Adrenal gland (tissue), 12 donors: ENCODE data around the gene SESTD1. TPM values are rescaled to one million over a fixed set of nuclear protein-coding genes. Genes with fewer than 3 reads are reported as not detected.

ENCODE experiments used
- DNase-seq, 7 donors: peaks; one replicate each; pipeline ENCODE4 v3.0.0-alpha.2; 2019 to 2020
- H3K27ac ChIP-seq, 5 donors: fragments of 200-600 bp; sonication (generic) in 4 of 5; 1 replicate in 3 of 5; 2 replicates in 2 of 5; pipeline versions ENCODE4 v1.5.1 to v1.8.0; 2016 to 2020; ENCODE audit warnings: mild to moderate bottlenecking in 1 of 5
- H3K27me3 ChIP-seq: fragments of 200-600 bp; 2 replicates; pipeline ENCODE4 v1.8.0; 2021
- H3K36me3 ChIP-seq, 2 donors: fragments of 200-600 bp; replicated peaks in 1 of 2; 1 replicate in 1 of 2; 2 replicates in 1 of 2; pipeline versions ENCODE4 v1.5.1 to v1.8.0; 2018 to 2022
- H3K4me1 ChIP-seq, 2 donors: fragments of 200-600 bp; replicated peaks in 1 of 2; 1 replicate in 1 of 2; 2 replicates in 1 of 2; pipeline versions ENCODE4 v1.5.1 to v1.8.0; 2018 to 2021
- H3K4me3 ChIP-seq, 4 donors: fragments of 200-600 bp; sonication (generic) in 3 of 4; one replicate each; pipeline ENCODE4 v1.5.1; 2016 to 2018
- H3K9me3 ChIP-seq, 3 donors: fragments of 200-600 bp; sonication (generic) in 1 of 3; replicated peaks in 1 of 3; 1 replicate in 2 of 3; 2 replicates in 1 of 3; pipeline versions ENCODE4 v1.5.1 to v1.8.0; 2016 to 2021
- POLR2A ChIP-seq, 2 donors: fragments of 450-650 bp; IDR thresholded peaks; one replicate each; pipeline ENCODE4 v1.6.1; 2017; ENCODE audit warnings: antibody characterized with exemption in 2 of 2, mild to moderate bottlenecking in 2 of 2, moderate library complexity in 1 of 2
- WGBS, 4 donors: extraction: QIAGEN DNeasy Blood & Tissue Kit in 2 of 4; methylation state at CpG; one replicate each; pipeline versions ENCODE4 v1.1.5 to v1.1.7; 2013 to 2017; 5-methylcytosine and 5-hydroxymethylcytosine counted together
- intact Hi-C, 2 donors: fragments of 100-400 bp; cut with DNase I; formaldehyde crosslinking; loops; one replicate each; pipeline versions ENCODE4 v1.14.1 to v1.15.0; 2022 to 2023
- polyA plus RNA-seq, 3 donors: library from polyadenylated mRNA; stranded (reverse); fragments of 200-250 nt in 2 of 3; fragments of 350-450 nt in 1 of 3; fragmentation: Illumina TruSeq in 1 of 3; extraction: RNeasy Lipid Tissue Mini Kit (QIAGEN cat#74804) in 1 of 3; gene quantifications; one replicate each; pipeline ENCODE4 v1.2.3, GENCODE V29; 2013 to 2014
- total RNA-seq, 9 donors: library from RNA; depleted of rRNA in 4 of 9; stranded (reverse); fragments of >200 nt in 4 of 9; fragments of 120-200 nt in 1 of 9; fragmentation: NEBNext Ultra II Directional in 1 of 9; extraction: Animal tissue kit (Norgen Biotek cat#: 25700) in 1 of 9; gene quantifications; one replicate each; pipeline versions ENCODE4 v1.1.0 to v1.2.4, GENCODE V29; 2013 to 2023
- TF ChIP-seq, protein P1 (sequence below), 6 experiments: fragments of 450-650 bp in 4 of 6; fragments of 200-600 bp in 2 of 6; sonication (generic) in 1 of 6; IDR thresholded peaks; 1 replicate in 5 of 6; 2 replicates in 1 of 6; pipeline versions ENCODE4 v1.5.1 to v1.8.0; 2016 to 2021; ENCODE audit warnings: antibody characterized with exemption in 6 of 6, mild to moderate bottlenecking in 2 of 6, moderate library complexity in 1 of 6
- donor health status: healthy with polysubstance abuse.
- donor health status: Bipolar disorder and iron deficiency.
- donor health status: DM: yes; HTN: yes; CAD: no.
- donor health status: DM: no; HTN: no; CAD: no.
- donor health status: DM: no; HTN: no; CAD: no.
- donor health status: DM: yes; HTN: yes; CAD: no.

Gene SESTD1
- total and polyA plus RNA-seq, 12 donors, result 4.7 to 28.2 (median 14.8) TPM

DNA sequence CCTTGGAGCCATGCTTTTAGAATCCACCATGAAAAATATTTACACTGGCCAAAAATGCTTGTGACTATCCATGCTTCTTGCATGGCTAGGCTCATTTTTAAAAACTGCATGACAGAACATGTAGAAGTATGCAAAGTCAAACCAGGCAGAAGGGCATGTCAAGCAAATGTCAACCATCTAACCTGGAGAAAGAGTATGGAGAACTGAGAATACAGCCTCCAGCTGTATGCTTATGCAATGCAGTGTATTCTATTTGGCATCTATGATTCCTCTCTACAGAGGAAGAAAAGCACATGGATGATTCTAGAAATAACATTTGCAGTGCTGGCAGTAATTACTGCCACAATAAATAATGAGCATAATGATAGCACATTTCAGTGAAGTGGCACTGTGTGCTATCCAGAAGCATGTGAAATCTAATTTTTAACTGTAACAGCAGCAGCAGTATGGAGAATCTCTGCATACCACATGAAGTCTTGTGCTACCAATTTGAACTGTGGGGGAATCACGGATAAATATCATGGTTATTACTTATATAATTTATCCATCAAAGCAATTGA is 127.4 kb downstream of the SESTD1 start:
- Histone ChIP-seq H3K4me1 (no peaks in the 10 kb centered on the region), H3K4me3 (no peak overlapping the region), H3K9me3 (no peaks in the 10 kb centered on the region), H3K27ac (no peak overlapping the region), H3K27me3 (no peaks in the 10 kb centered on the region), H3K36me3 (no peaks in the 10 kb centered on the region)
- no peak for TF ChIP-seq POLR2A (IDR thresholded peaks at IDR 0.05)
- TF ChIP-seq, protein P1, sequence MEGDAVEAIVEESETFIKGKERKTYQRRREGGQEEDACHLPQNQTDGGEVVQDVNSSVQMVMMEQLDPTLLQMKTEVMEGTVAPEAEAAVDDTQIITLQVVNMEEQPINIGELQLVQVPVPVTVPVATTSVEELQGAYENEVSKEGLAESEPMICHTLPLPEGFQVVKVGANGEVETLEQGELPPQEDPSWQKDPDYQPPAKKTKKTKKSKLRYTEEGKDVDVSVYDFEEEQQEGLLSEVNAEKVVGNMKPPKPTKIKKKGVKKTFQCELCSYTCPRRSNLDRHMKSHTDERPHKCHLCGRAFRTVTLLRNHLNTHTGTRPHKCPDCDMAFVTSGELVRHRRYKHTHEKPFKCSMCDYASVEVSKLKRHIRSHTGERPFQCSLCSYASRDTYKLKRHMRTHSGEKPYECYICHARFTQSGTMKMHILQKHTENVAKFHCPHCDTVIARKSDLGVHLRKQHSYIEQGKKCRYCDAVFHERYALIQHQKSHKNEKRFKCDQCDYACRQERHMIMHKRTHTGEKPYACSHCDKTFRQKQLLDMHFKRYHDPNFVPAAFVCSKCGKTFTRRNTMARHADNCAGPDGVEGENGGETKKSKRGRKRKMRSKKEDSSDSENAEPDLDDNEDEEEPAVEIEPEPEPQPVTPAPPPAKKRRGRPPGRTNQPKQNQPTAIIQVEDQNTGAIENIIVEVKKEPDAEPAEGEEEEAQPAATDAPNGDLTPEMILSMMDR (IDR thresholded peaks at IDR 0.05), result no peak
- no peak for DNase-seq
- intact Hi-C loops, result no loop called here
- 88 to 94% (median 92%) methylated on average over 1 of the region's 1 CpG for whole genome bisulfite sequencing, 4 donors

DNA sequence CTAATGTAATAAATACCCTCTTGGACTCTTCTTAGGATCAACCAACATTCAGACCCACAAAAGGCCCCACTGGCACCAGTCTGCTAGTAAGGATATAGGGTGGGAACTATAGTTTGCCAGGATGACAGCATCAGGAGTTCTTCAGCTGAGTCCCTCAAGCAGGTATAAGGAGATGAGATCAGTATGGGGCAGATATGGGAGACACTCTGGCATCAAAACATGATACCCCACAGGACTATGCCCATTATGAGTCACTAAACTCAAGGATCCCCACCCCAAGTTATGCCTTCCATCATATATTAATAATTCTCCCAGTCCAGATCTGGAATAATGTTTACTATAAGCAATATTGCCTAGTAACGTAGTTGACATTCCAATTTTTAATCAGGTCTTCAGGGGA is 131.6 kb downstream of the SESTD1 start:
- no peak for TF ChIP-seq POLR2A (IDR thresholded peaks at IDR 0.05)
- TF ChIP-seq, protein P1 (IDR thresholded peaks at IDR 0.05), result no peak
- Histone ChIP-seq H3K36me3 (no peaks in the 10 kb centered on the region), H3K4me3 (no peak overlapping the region), H3K27me3 (no peaks in the 10 kb centered on the region), H3K4me1 (no peaks in the 10 kb centered on the region), H3K27ac (no peak overlapping the region), H3K9me3 (no peaks in the 10 kb centered on the region)
- DNase-seq, result no peak
- intact Hi-C loops, result no loop called here
- 83 to 96% (median 94%) methylated on average over 1 of the region's 1 CpG for whole genome bisulfite sequencing, 4 donors

DNA sequence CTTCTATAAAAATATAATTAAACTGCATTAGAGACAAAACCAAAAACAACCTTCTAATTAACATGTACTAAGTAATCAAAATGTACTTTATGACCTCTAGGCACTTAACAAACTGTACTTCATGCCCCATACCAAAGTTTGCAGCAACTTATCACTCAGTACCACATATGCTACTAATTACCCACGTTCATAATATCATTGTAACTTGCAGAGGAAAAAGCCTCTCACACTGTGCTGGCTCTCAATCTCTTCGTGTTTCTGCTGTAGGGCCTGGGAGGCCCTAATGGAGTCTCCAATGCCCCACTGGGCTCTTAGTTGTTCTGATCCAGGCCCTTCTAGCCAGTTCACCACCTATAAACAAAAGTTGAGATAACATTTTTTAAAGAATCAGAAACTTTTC is 132.6 kb downstream of the SESTD1 start:
- Histone ChIP-seq H3K27me3 (no peaks in the 10 kb centered on the region), H3K9me3 (no peaks in the 10 kb centered on the region), H3K4me1 (no peaks in the 10 kb centered on the region), H3K27ac (no peak overlapping the region), H3K36me3 (no peaks in the 10 kb centered on the region), H3K4me3 (no peak overlapping the region)
- intact Hi-C loops, result no loop called here
- DNase-seq, result no peak
- TF ChIP-seq, protein P1 (IDR thresholded peaks at IDR 0.05), result no peak
- TF ChIP-seq POLR2A (IDR thresholded peaks at IDR 0.05), result no peak
- 65 to 69% (median 68%) methylated on average over 2 of the region's 2 CpGs for WGBS, 4 donors

DNA sequence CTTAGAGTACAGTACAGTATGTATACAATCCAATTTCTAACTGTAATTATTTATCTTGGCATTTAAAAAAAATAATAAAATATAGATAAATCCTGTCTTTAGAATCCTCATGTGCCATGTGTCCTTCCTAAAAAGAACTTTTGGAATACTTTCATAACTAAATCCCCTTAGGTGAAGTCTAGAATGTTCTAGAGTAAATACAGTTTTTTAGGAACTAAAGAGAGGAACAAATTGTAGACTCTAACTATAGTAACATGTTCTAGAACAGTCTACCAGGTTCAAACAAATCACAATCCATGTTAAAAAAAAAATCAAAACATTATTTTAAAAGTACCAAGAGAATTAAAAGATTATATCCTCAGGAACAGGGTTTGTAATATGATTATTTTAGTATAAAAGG is 134.1 kb downstream of the SESTD1 start:
- Histone ChIP-seq H3K9me3 (no peaks in the 10 kb centered on the region), H3K27me3 (no peaks in the 10 kb centered on the region), H3K4me1 (no peaks in the 10 kb centered on the region), H3K27ac (no peak overlapping the region), H3K36me3 (no peaks in the 10 kb centered on the region), H3K4me3 (no peak overlapping the region)
- DNase-seq, result no peak
- TF ChIP-seq, protein P1 (IDR thresholded peaks at IDR 0.05), result no peak
- no peak for TF ChIP-seq POLR2A (IDR thresholded peaks at IDR 0.05)
- intact Hi-C loops, result no loop called here
